CD14-positive monocyte (primary cell): Measurements from ENCODE around the gene LRP1B. TPM values are rescaled to one million over a fixed set of nuclear protein-coding genes. Genes with fewer than 3 reads are reported as not detected.

Experiments
- DNase-seq, 3 donors: peaks; one replicate each; pipeline ENCODE4 v3.0.0-alpha.2; 2011 to 2022
- H2AFZ ChIP-seq: 2 replicates; pipeline ENCODE4 v1.6.0; 2012; ENCODE audit warnings: mild to moderate bottlenecking, low read depth, low read length, inconsistent platforms; ENCODE audit not compliant: insufficient read depth, poor library complexity, severe bottlenecking
- H3K27ac ChIP-seq, 2 donors: 1 replicate in 1 of 2; 2 replicates in 1 of 2; pipeline ENCODE4 v1.5.1; 2012 to 2013; ENCODE audit warnings: low read length in 2 of 2, control low read depth in 1 of 2, inconsistent platforms in 1 of 2, low read depth in 1 of 2, mild to moderate bottlenecking in 1 of 2
- H3K27me3 ChIP-seq, 2 donors: one replicate each; pipeline versions ENCODE4 v1.6.0 to v1.6.1; 2011 to 2013; ENCODE audit warnings: low read length in 2 of 2; ENCODE audit not compliant: control insufficient read depth in 2 of 2, insufficient read depth in 2 of 2
- H3K36me3 ChIP-seq, 2 donors: replicated peaks in 1 of 2; 1 replicate in 1 of 2; 2 replicates in 1 of 2; pipeline versions ENCODE4 v1.5.1 to v1.6.1; 2012 to 2013; ENCODE audit warnings: low read length in 2 of 2, control low read depth in 1 of 2, inconsistent platforms in 1 of 2, mild to moderate bottlenecking in 1 of 2; ENCODE audit not compliant: insufficient read depth in 2 of 2, control insufficient read depth in 1 of 2
- H3K4me1 ChIP-seq, 2 donors: 1 replicate in 1 of 2; 2 replicates in 1 of 2; pipeline versions ENCODE4 v1.5.1 to v1.6.1; 2012 to 2013; ENCODE audit warnings: low read length in 2 of 2, control low read depth in 1 of 2, inconsistent platforms in 1 of 2, mild to moderate bottlenecking in 1 of 2, moderate library complexity in 1 of 2; ENCODE audit not compliant: insufficient read depth in 2 of 2, control insufficient read depth in 1 of 2
- H3K4me2 ChIP-seq: replicated peaks from 2 replicates; pipeline ENCODE3; 2012; ENCODE audit warnings: low read length, moderate library complexity, mild to moderate bottlenecking; ENCODE audit not compliant: poor library complexity, severe bottlenecking; ENCODE audit errors: extremely low read depth
- H3K4me3 ChIP-seq, 3 experiments: fragments of 200-600 bp in 1 of 3; sonication (generic) in 1 of 3; replicated peaks in 1 of 3; 1 replicate in 2 of 3; 2 replicates in 1 of 3; pipeline ENCODE4 v1.5.1; 2011 to 2013; ENCODE audit warnings: low read length in 3 of 3, mild to moderate bottlenecking in 3 of 3, control low read depth in 2 of 3, low read depth in 2 of 3, inconsistent platforms in 1 of 3, moderate library complexity in 1 of 3
- H3K79me2 ChIP-seq: 2 replicates; pipeline ENCODE4 v1.6.0; 2012; ENCODE audit warnings: mild to moderate bottlenecking, control low read depth, inconsistent platforms, low read length, moderate library complexity; ENCODE audit not compliant: insufficient read depth
- H3K9ac ChIP-seq: 2 replicates; pipeline ENCODE4 v1.6.0; 2017; ENCODE audit warnings: low read length, mild to moderate bottlenecking; ENCODE audit not compliant: insufficient read depth, poor library complexity, severe bottlenecking
- H3K9me3 ChIP-seq, 2 donors: replicated peaks in 1 of 2; 1 replicate in 1 of 2; 2 replicates in 1 of 2; pipeline versions ENCODE4 v1.5.1 to v1.6.1; 2012 to 2013; ENCODE audit warnings: low read length in 2 of 2, control low read depth in 1 of 2; ENCODE audit not compliant: control insufficient read depth in 1 of 2, insufficient read depth in 1 of 2
- H4K20me1 ChIP-seq: 2 replicates; pipeline ENCODE4 v1.6.0; 2012; ENCODE audit warnings: mild to moderate bottlenecking, low read length, control low read depth, moderate library complexity; ENCODE audit not compliant: insufficient read depth
- H3K27ac Mint-ChIP-seq, 7 donors: one replicate each; pipeline ENCODE4 v1.8.0; 2020; ENCODE audit warnings: mild to moderate bottlenecking in 7 of 7, mixed read lengths in 7 of 7, moderate library complexity in 6 of 7, inconsistent platforms in 2 of 7
- H3K27me3 Mint-ChIP-seq, 3 donors: one replicate each; pipeline ENCODE4 v1.8.0; 2021 to 2022; ENCODE audit warnings: low read depth in 3 of 3, mild to moderate bottlenecking in 3 of 3, mixed read lengths in 3 of 3, moderate library complexity in 3 of 3, inconsistent platforms in 1 of 3
- H3K36me3 Mint-ChIP-seq, 2 donors: one replicate each; pipeline ENCODE4 v1.8.0; 2020; ENCODE audit warnings: mixed read lengths in 2 of 2, inconsistent platforms in 1 of 2, mild to moderate bottlenecking in 1 of 2
- H3K4me1 Mint-ChIP-seq: one replicate; pipeline ENCODE4 v1.8.0; 2020; ENCODE audit warnings: mild to moderate bottlenecking, mixed read lengths
- H3K4me3 Mint-ChIP-seq, 2 donors: one replicate each; pipeline ENCODE4 v1.8.0; 2020; ENCODE audit warnings: mild to moderate bottlenecking in 2 of 2, mixed read lengths in 2 of 2, moderate library complexity in 1 of 2
- H3K9me3 Mint-ChIP-seq, 7 donors: one replicate each; pipeline ENCODE4 v1.8.0; 2020 to 2022; ENCODE audit warnings: mixed read lengths in 7 of 7, mild to moderate bottlenecking in 6 of 7, moderate library complexity in 6 of 7, inconsistent platforms in 2 of 7
- CTCF ChIP-seq: fragments of 200-600 bp; IDR thresholded peaks from one replicate; pipeline ENCODE4 v1.8.0; 2022; ENCODE audit warnings: antibody characterized with exemption, mild to moderate bottlenecking
- WGBS: methylation state at CpG from one replicate; pipeline ENCODE4 v1.1.5; 2013; ENCODE audit warnings: missing lambda C conversion rate; ENCODE audit not compliant: insufficient coverage; 5-methylcytosine and 5-hydroxymethylcytosine counted together
- intact Hi-C, 2 donors: fragments of 100-400 bp; cut with micrococcal nuclease; formaldehyde crosslinking; loops; one replicate each; pipeline versions ENCODE4 v1.15.0 to v1.15.1; 2023
- polyA plus RNA-seq, 3 donors: library from polyadenylated mRNA; depleted of rRNA in 1 of 3; unstranded in 2 of 3; stranded (reverse) in 1 of 3; fragments of 300-500 nt in 2 of 3; fragments of >200 nt in 1 of 3; fragmentation: Illumina TruSeq in 2 of 3; gene quantifications; 1 replicate in 2 of 3; 2 replicates in 1 of 3; pipeline ENCODE4 v1.2.3, GENCODE V29; 2012 to 2021

The LRP1B gene
- polyA plus RNA-seq, 3 donors, result not detected

GRCh38 chr2:140876015-140876414 lies 1254.8 kb downstream of the LRP1B start:
- Histone ChIP-seq H2AFZ (no peak overlapping the region), H3K4me1 (no peaks in the 10 kb centered on the region), H3K9ac (no peak overlapping the region), H3K9me3 (peaks cover 9 to 10% of the 10 kb centered on the region in 2 donors), H3K79me2 (no peaks in the 10 kb centered on the region), H3K27me3 (no peaks in the 10 kb centered on the region), H3K4me2 (no peak overlapping the region), H4K20me1 (no peaks in the 10 kb centered on the region), H3K36me3 (no peaks in the 10 kb centered on the region), H3K27ac (no peak overlapping the region), H3K4me3 (no peak overlapping the region)
- H3K36me3 Mint-ChIP-seq, result no peaks in the 10 kb centered on the region
- no peak for DNase-seq
- H3K9me3 Mint-ChIP-seq, result peaks cover 0 to 6% (median 2%) of the 10 kb centered on the region in 7 donors
- no peaks in the 10 kb centered on the region for H3K4me1 Mint-ChIP-seq
- intact Hi-C loops, result no loop called here
- no peak overlapping the region for H3K27ac Mint-ChIP-seq
- H3K4me3 Mint-ChIP-seq, result no peak overlapping the region
- H3K27me3 Mint-ChIP-seq, result no peaks in the 10 kb centered on the region
- no peak for TF ChIP-seq CTCF
- no CpG with 5 or more reads among the region's 1 CpG for WGBS

- Mint-ChIP-seq H3K27ac (no peak overlapping the region), H3K36me3 (no peaks in the 10 kb centered on the region), H3K27me3 (no peaks in the 10 kb centered on the region), H3K9me3 (peaks cover 0 to 8% (median 4%) of the 10 kb centered on the region in 7 donors), H3K4me3 (no peak overlapping the region), H3K4me1 (no peaks in the 10 kb centered on the region)
- no peaks in the 10 kb centered on the region for H3K36me3 ChIP-seq
- no peaks in the 10 kb centered on the region for H3K79me2 ChIP-seq
- no peaks in the 10 kb centered on the region for H4K20me1 ChIP-seq
- no peak overlapping the region for H2AFZ ChIP-seq
- H3K27me3 ChIP-seq, result no peaks in the 10 kb centered on the region
- no peak overlapping the region for H3K4me3 ChIP-seq
- H3K4me2 ChIP-seq, result no peak overlapping the region
- H3K9me3 ChIP-seq, result peaks cover 9 to 12% of the 10 kb centered on the region in 2 donors
- no peak overlapping the region for H3K27ac ChIP-seq
- intact Hi-C loops, result no loop called here
- no peak for DNase-seq
- no peak for TF ChIP-seq CTCF
- H3K4me1 ChIP-seq, result no peaks in the 10 kb centered on the region
- H3K9ac ChIP-seq, result no peak overlapping the region
These were observed 1256.8 kb downstream of the LRP1B start for GRCh38 chr2:140873915-140874531.
